CD4-positive, alpha-beta T cell (primary cell): ENCODE data around the gene CCDC178. TPM values are rescaled to one million over a fixed set of nuclear protein-coding genes. Genes with fewer than 3 reads are reported as not detected.

Experiments used
- ATAC-seq: fragments of 200-7000 bp; cut with Tn5 transposase; one replicate; pipeline ENCODE4 v1.10.0; 2022; ENCODE audit warnings: mild to moderate bottlenecking; ENCODE audit not compliant: poor library complexity
- CTCF ChIA-PET: fragments of 350-600 bp; sonication (Branson Sonifier 250); formaldehyde crosslinking; loops from one replicate; lab custom pipeline; 2021; ENCODE audit warnings: antibody characterized with exemption, inconsistent platforms; lab: Charles Lee
- POLR2A ChIA-PET: fragments of 350-600 bp; sonication (Branson Sonifier 250); formaldehyde crosslinking; loops from one replicate; lab custom pipeline; 2021; ENCODE audit warnings: antibody characterized with exemption, inconsistent platforms; lab: Charles Lee
- DNase-seq, 14 experiments: peaks; one replicate each; pipeline ENCODE4 v3.0.0-alpha.2; 2013 to 2020; ENCODE audit warnings: mixed read lengths in 2 of 14
- H3K27ac ChIP-seq, 2 donors: one replicate each; pipeline versions ENCODE4 v1.5.1 to v1.7.0; 2013; ENCODE audit warnings: low read length in 2 of 2, low read depth in 1 of 2, mild to moderate bottlenecking in 1 of 2
- H3K27me3 ChIP-seq, 2 experiments: 1 replicate in 1 of 2; 2 replicates in 1 of 2; pipeline versions ENCODE4 v1.6.1 to v1.7.0; 2013; ENCODE audit warnings: low read length in 2 of 2, control low read depth in 1 of 2, mild to moderate bottlenecking in 1 of 2, moderate library complexity in 1 of 2; ENCODE audit not compliant: insufficient read depth in 2 of 2, control insufficient read depth in 1 of 2
- H3K36me3 ChIP-seq: one replicate; pipeline ENCODE4 v1.6.1; 2013; ENCODE audit warnings: low read length, control low read depth; ENCODE audit not compliant: insufficient read depth
- H3K4me1 ChIP-seq: one replicate; pipeline ENCODE4 v1.6.1; 2013; ENCODE audit warnings: low read length, control low read depth; ENCODE audit not compliant: insufficient read depth
- H3K4me3 ChIP-seq: one replicate; pipeline ENCODE4 v1.5.1; 2013; ENCODE audit warnings: mild to moderate bottlenecking, low read length, moderate library complexity
- H3K9me3 ChIP-seq, 2 experiments: 1 replicate in 1 of 2; 2 replicates in 1 of 2; pipeline versions ENCODE4 v1.6.1 to v1.7.0; 2013; ENCODE audit warnings: low read length in 2 of 2, mild to moderate bottlenecking in 2 of 2, control low read depth in 1 of 2, moderate library complexity in 1 of 2; ENCODE audit not compliant: control insufficient read depth in 1 of 2, insufficient read depth in 1 of 2
- H3K27ac Mint-ChIP-seq: one replicate; pipeline ENCODE4 v1.8.0; 2020; ENCODE audit warnings: mixed read lengths
- H3K27me3 Mint-ChIP-seq: one replicate; pipeline ENCODE4 v1.8.0; 2021; ENCODE audit warnings: mixed read lengths
- H3K36me3 Mint-ChIP-seq: one replicate; pipeline ENCODE4 v1.8.0; 2021; ENCODE audit warnings: low read depth, mixed read lengths
- H3K4me1 Mint-ChIP-seq: one replicate; pipeline ENCODE4 v1.8.0; 2021; ENCODE audit warnings: low read depth, mixed read lengths
- H3K4me3 Mint-ChIP-seq: one replicate; pipeline ENCODE4 v1.8.0; 2020; ENCODE audit warnings: mild to moderate bottlenecking, mixed read lengths
- H3K9me3 Mint-ChIP-seq: one replicate; pipeline ENCODE4 v1.8.0; 2020; ENCODE audit warnings: mixed read lengths
- CTCF ChIP-seq: fragments of 200-600 bp; IDR thresholded peaks from one replicate; pipeline ENCODE4 v1.8.0; 2022; ENCODE audit warnings: antibody characterized with exemption, mild to moderate bottlenecking
- intact Hi-C, 2 experiments: fragments of 100-400 bp; cut with DNase I in 1 of 2; cut with micrococcal nuclease in 1 of 2; formaldehyde crosslinking; loops; one replicate each; pipeline versions ENCODE4 v1.15.1 to v1.9.0; 2023 to 2025; cut with DNase I, micrococcal nuclease
- total RNA-seq, 174 experiments: library from RNA in 2 of 174; stranded (reverse) in 2 of 174; gene quantifications; one replicate each; pipeline ENCODE4 v1.2.3 and lab custom pipeline; 2021 to 2026

Gene CCDC178
- total RNA-seq, 2 experiments from 2014 or later = not detected

DNA sequence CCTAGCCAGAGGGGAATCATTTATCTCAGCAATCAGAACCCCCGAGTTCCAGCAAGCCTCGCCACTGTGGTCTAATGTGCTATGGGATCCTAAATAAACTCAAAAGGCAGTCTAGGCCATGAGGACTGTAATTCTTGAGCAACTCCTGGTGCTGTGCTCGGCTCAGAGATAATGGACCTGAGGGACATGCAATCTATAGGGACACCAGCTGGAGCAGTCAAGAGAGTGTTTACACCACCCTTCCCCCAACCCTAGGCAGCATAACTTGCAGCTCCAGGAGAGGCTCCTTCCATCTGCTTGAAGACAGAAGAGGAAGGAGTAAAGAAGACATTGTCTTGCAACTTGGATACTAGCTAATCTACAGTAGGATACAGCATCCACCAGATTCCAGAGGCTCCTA, 442.2 kb downstream of the CCDC178 start:
- H3K27me3 Mint-ChIP-seq = no peaks in the 10 kb centered on the region
- Histone ChIP-seq H3K27ac (no peak overlapping the region), H3K9me3 (peaks cover 0 to 12% of the 10 kb centered on the region in 2 experiments), H3K27me3 (no peaks in the 10 kb centered on the region), H3K4me1 (no peaks in the 10 kb centered on the region), H3K4me3 (no peak overlapping the region), H3K36me3 (no peaks in the 10 kb centered on the region)
- peaks cover 4% of the 10 kb centered on the region for H3K9me3 Mint-ChIP-seq
- H3K27ac Mint-ChIP-seq = no peak overlapping the region
- TF ChIP-seq CTCF = no peak
- H3K4me3 Mint-ChIP-seq = no peak overlapping the region
- ATAC-seq (no peak), DNase-seq (no peak)
- ChIA-PET CTCF (no interaction called here), POLR2A (no interaction called here)
- no peaks in the 10 kb centered on the region for H3K4me1 Mint-ChIP-seq
- intact Hi-C loops = no loop called here
- H3K36me3 Mint-ChIP-seq = no peaks in the 10 kb centered on the region

DNA sequence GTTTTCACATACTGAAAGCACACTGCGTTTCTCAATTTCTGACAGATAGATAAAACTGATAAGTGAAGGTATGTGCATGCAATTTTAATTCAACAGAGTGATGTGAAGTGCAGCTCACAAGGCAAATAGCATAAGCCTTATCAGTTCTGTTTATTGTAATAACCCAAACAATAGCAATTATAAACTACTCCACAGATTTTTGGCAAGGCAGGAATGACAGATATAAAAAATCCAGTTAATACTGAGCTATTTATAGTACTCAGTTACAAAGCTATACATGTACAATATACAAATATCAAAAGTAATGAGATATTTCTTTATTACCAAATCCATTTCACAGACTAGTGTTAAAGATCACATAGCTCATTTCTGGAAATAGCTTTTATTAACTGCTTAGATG, 456.8 kb downstream of the CCDC178 start:
- H3K36me3 ChIP-seq = no peaks in the 10 kb centered on the region
- intact Hi-C loops = no loop called here
- no peaks in the 10 kb centered on the region for H3K27me3 ChIP-seq
- CTCF ChIA-PET = no interaction called here
- Mint-ChIP-seq H3K27ac (no peak overlapping the region), H3K36me3 (no peaks in the 10 kb centered on the region), H3K9me3 (no peaks in the 10 kb centered on the region), H3K4me3 (no peak overlapping the region), H3K4me1 (no peaks in the 10 kb centered on the region), H3K27me3 (no peaks in the 10 kb centered on the region)
- DNase-seq (no peak), ATAC-seq (no peak)
- no peak overlapping the region for H3K27ac ChIP-seq
- H3K4me3 ChIP-seq = no peak overlapping the region
- POLR2A ChIA-PET = no interaction called here
- no peak for TF ChIP-seq CTCF
- peaks cover 0 to 9% of the 10 kb centered on the region in 2 experiments for H3K9me3 ChIP-seq
- H3K4me1 ChIP-seq = no peaks in the 10 kb centered on the region

DNA sequence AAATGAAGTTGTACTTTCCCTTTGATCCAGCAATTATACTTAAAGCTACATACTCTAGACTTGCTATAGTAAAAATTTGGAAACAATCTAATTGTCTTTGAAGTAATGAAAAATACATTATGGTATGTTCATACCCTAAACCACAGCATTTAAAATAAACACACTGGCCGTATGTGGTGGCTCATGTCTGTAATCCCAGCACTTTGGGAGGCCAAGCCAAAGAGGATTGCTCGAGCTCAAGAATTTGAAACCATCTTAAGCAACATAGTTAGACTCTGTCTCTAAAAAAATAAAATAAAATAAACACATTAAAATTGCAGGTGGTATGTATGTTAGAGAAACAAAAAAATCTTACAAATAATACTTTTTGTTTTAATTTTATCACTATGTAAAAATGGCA, 459.6 kb downstream of the CCDC178 start:
- no peaks in the 10 kb centered on the region for H3K9me3 Mint-ChIP-seq
- Histone ChIP-seq H3K4me3 (no peak overlapping the region), H3K36me3 (no peaks in the 10 kb centered on the region), H3K4me1 (no peaks in the 10 kb centered on the region), H3K9me3 (peaks cover 0 to 7% of the 10 kb centered on the region in 2 experiments), H3K27me3 (no peaks in the 10 kb centered on the region), H3K27ac (no peak overlapping the region)
- no peak for TF ChIP-seq CTCF
- H3K27me3 Mint-ChIP-seq = no peaks in the 10 kb centered on the region
- POLR2A ChIA-PET = no interaction called here
- H3K4me1 Mint-ChIP-seq = no peaks in the 10 kb centered on the region
- CTCF ChIA-PET = no interaction called here
- no peak overlapping the region for H3K27ac Mint-ChIP-seq
- DNase-seq (no peak), ATAC-seq (no peak)
- H3K4me3 Mint-ChIP-seq = no peak overlapping the region
- intact Hi-C loops = no loop called here
- H3K36me3 Mint-ChIP-seq = no peaks in the 10 kb centered on the region
